ENCODE results near the gene PYGO1. TPM values are rescaled to one million over a fixed set of nuclear protein-coding genes. Genes with fewer than 3 reads are reported as not detected.
A peak's percentile ranks its signal among the peaks of the same experiment; 100 is the strongest.

PYGO1 gene
- polyA plus RNA-seq, 4 donors = under 0.01 to 2.8 (median 0.49) TPM; not detected in 1

- no peak for DNase-seq
- no peak for FAIRE-seq
- Histone ChIP-seq H3K4me1 (ENCODE audit: control insufficient read depth in 3 of 3, insufficient read depth in 2 of 3, low read depth in 1 of 3, low read length in 2 of 3) (peaks cover 0 to 3% (median 0%) of the 10 kb centered on the region in 3 donors), H3K9me3 (ENCODE audit: control insufficient read depth in 2 of 2, insufficient read depth in 1 of 2, low read depth in 1 of 2, low read length in 1 of 2) (peaks cover 0 to 5% of the 10 kb centered on the region in 2 donors), H3K36me3 (ENCODE audit: control insufficient read depth in 3 of 3, insufficient read depth in 2 of 3, low read depth in 1 of 3, low read length in 3 of 3) (no peaks in the 10 kb centered on the region), H3K4me3 (ENCODE audit: low read depth in 1 of 3, low read length in 3 of 3) (peak overlapping the region in 2 of 3 donors; percentile 46 to 59), H3K27me3 (ENCODE audit: control insufficient read depth in 3 of 3, insufficient read depth in 3 of 3, low read length in 3 of 3) (peaks cover 0 to 16% (median 16%) of the 10 kb centered on the region in 3 donors), H3K27ac (ENCODE audit: low read depth in 1 of 3, low read length in 2 of 3) (peak overlapping the region in 2 of 3 donors; percentile 74 to 80)
- WGBS, 3 donors = 14 to 30% (median 25%) methylated on average over 19 of the region's 19 CpGs
Measured at GRCh38 chr15:55588815-55589115, 620 bp upstream of the PYGO1 start.

- H3K27ac ChIP-seq (ENCODE audit: low read depth in 1 of 3, low read length in 2 of 3) = peak overlapping the region in 2 of 3 donors; percentile 45 to 56
- peaks cover 0 to 16% (median 16%) of the 10 kb centered on the region in 3 donors for H3K27me3 ChIP-seq (ENCODE audit: control insufficient read depth in 3 of 3, insufficient read depth in 3 of 3, low read length in 3 of 3)
- H3K4me1 ChIP-seq (ENCODE audit: control insufficient read depth in 3 of 3, insufficient read depth in 2 of 3, low read depth in 1 of 3, low read length in 2 of 3) = peaks cover 0 to 3% (median 0%) of the 10 kb centered on the region in 3 donors
- H3K36me3 ChIP-seq (ENCODE audit: control insufficient read depth in 3 of 3, insufficient read depth in 2 of 3, low read depth in 1 of 3, low read length in 3 of 3) = no peaks in the 10 kb centered on the region
- DNase-seq (peak in 1 of 2 donors; percentile 69), FAIRE-seq (no peak)
- H3K9me3 ChIP-seq (ENCODE audit: control insufficient read depth in 2 of 2, insufficient read depth in 1 of 2, low read depth in 1 of 2, low read length in 1 of 2) = peaks cover 0 to 5% of the 10 kb centered on the region in 2 donors
- H3K4me3 ChIP-seq (ENCODE audit: low read depth in 1 of 3, low read length in 3 of 3) = peak overlapping the region; percentile 41 to 62 (median 46)
- 4 to 7% (median 7%) methylated on average over 54 to 65 of the region's 65 CpGs for WGBS, 3 donors
Measured at GRCh38 chr15:55587321-55588069, 650 bp downstream of the PYGO1 start.

DNA sequence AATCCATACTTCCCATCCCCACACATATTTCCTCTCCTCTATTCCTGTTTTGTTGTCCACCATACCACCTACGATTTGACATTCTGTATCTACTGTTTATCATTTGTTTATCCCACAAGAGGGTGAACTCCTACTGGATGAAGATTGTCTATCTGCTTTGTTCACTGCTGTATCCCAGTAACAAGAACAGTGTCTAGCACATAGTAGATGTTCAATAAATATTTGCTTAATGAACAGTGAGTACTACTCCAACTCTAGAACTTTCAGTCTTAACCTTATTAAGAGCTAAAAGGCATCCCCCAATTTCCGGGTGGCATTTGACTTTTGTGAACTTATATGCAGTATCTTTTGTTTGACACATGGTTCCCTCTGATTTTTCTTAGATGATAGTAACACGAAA, 1.3 kb downstream of the PYGO1 start:
- 70 to 78% (median 72%) methylated on average over 3 of the region's 3 CpGs for WGBS, 3 donors
- Histone ChIP-seq H3K4me3 (ENCODE audit: low read depth in 1 of 3, low read length in 3 of 3) (peak overlapping the region in 1 of 3 donors; percentile 62), H3K4me1 (ENCODE audit: control insufficient read depth in 3 of 3, insufficient read depth in 2 of 3, low read depth in 1 of 3, low read length in 2 of 3) (peaks cover 0 to 3% (median 0%) of the 10 kb centered on the region in 3 donors), H3K27me3 (ENCODE audit: control insufficient read depth in 3 of 3, insufficient read depth in 3 of 3, low read length in 3 of 3) (peaks cover 0 to 16% (median 16%) of the 10 kb centered on the region in 3 donors), H3K9me3 (ENCODE audit: control insufficient read depth in 2 of 2, insufficient read depth in 1 of 2, low read depth in 1 of 2, low read length in 1 of 2) (peaks cover 0 to 5% of the 10 kb centered on the region in 2 donors), H3K27ac (ENCODE audit: low read depth in 1 of 3, low read length in 2 of 3) (no peak overlapping the region), H3K36me3 (ENCODE audit: control insufficient read depth in 3 of 3, insufficient read depth in 2 of 3, low read depth in 1 of 3, low read length in 3 of 3) (no peaks in the 10 kb centered on the region)
- FAIRE-seq (no peak), DNase-seq (no peak)

DNA sequence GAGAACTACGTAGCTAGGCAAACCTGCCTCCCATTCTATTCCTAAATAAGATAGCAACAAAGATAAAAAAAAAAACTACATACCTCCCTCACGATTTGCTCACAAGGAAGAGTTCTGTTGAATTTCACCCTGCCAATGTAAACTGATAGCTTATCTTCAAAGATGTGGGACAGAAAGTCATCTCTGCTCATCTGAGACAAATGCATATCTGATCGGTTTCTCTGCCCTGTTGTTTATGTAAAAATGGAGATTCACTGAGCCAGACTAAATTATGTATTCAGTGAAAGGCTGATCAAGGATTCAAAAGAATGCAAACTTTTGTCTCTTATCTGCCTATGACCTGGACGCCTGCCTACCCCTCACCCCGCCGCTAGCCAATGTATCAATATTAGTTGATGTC, 11.2 kb downstream of the PYGO1 start:
- H3K4me1 ChIP-seq (ENCODE audit: control insufficient read depth in 3 of 3, insufficient read depth in 2 of 3, low read depth in 1 of 3, low read length in 2 of 3) = no peaks in the 10 kb centered on the region
- DNase-seq = no peak
- no peaks in the 10 kb centered on the region for H3K27me3 ChIP-seq (ENCODE audit: control insufficient read depth in 3 of 3, insufficient read depth in 3 of 3, low read length in 3 of 3)
- no peak overlapping the region for H3K27ac ChIP-seq (ENCODE audit: low read depth in 1 of 3, low read length in 2 of 3)
- no peak for FAIRE-seq
- H3K9me3 ChIP-seq (ENCODE audit: control insufficient read depth in 2 of 2, insufficient read depth in 1 of 2, low read depth in 1 of 2, low read length in 1 of 2) = no peaks in the 10 kb centered on the region
- 58 to 76% (median 59%) methylated on average over 6 of the region's 6 CpGs for WGBS, 3 donors
- H3K36me3 ChIP-seq (ENCODE audit: control insufficient read depth in 3 of 3, insufficient read depth in 2 of 3, low read depth in 1 of 3, low read length in 3 of 3) = no peaks in the 10 kb centered on the region
- no peak overlapping the region for H3K4me3 ChIP-seq (ENCODE audit: low read depth in 1 of 3, low read length in 3 of 3)

DNA sequence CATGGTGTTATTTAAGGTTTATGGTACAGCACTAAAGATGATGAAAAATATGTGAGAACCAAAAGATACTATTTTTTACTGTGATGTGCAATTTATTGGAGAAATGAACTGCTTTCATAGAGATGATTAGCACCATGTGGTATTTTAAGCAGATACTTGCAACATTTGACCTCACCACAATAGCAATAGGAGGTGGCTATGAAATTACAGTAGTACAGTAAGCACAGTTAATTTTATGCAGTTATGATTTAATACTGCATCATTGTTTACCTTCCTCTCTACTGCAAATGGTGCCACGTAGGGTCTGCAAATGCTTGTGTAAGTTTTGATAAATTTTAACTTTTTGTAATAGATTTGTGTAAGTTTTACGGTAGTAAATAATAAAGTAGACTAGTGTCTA, 14.0 kb downstream of the PYGO1 start:
- no peak for FAIRE-seq
- Histone ChIP-seq H3K4me1 (ENCODE audit: control insufficient read depth in 3 of 3, insufficient read depth in 2 of 3, low read depth in 1 of 3, low read length in 2 of 3) (no peaks in the 10 kb centered on the region), H3K36me3 (ENCODE audit: control insufficient read depth in 3 of 3, insufficient read depth in 2 of 3, low read depth in 1 of 3, low read length in 3 of 3) (no peaks in the 10 kb centered on the region), H3K4me3 (ENCODE audit: low read depth in 1 of 3, low read length in 3 of 3) (no peak overlapping the region), H3K27me3 (ENCODE audit: control insufficient read depth in 3 of 3, insufficient read depth in 3 of 3, low read length in 3 of 3) (no peaks in the 10 kb centered on the region), H3K27ac (ENCODE audit: low read depth in 1 of 3, low read length in 2 of 3) (no peak overlapping the region), H3K9me3 (ENCODE audit: control insufficient read depth in 2 of 2, insufficient read depth in 1 of 2, low read depth in 1 of 2, low read length in 1 of 2) (peaks cover 0 to 3% of the 10 kb centered on the region in 2 donors)
- no peak for DNase-seq
- WGBS, 3 donors = 71 to 88% (median 76%) methylated on average over 2 of the region's 2 CpGs

DNA sequence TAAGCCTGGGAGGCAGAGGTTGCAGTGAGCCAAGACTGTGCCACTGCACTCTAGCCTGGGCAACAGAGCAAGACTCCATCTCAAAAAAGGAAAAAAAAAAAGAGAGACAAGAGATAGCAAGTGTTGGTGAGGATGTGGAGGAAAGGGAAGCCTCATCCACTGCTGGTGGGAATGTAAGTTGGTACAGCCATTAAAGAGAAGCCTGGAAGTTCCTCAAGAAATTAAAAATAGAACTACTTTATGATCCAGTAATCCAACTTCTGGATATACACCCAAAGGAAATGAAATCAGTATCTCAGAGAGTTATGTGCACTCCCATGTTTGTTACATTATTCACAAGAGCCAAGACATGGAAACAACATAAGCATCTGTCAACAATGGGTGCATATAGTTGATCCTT, 14.9 kb downstream of the PYGO1 start:
- DNase-seq (no peak), FAIRE-seq (no peak)
- Histone ChIP-seq H3K27me3 (ENCODE audit: control insufficient read depth in 3 of 3, insufficient read depth in 3 of 3, low read length in 3 of 3) (no peaks in the 10 kb centered on the region), H3K27ac (ENCODE audit: low read depth in 1 of 3, low read length in 2 of 3) (no peak overlapping the region), H3K9me3 (ENCODE audit: control insufficient read depth in 2 of 2, insufficient read depth in 1 of 2, low read depth in 1 of 2, low read length in 1 of 2) (peaks cover 0 to 3% of the 10 kb centered on the region in 2 donors), H3K4me1 (ENCODE audit: control insufficient read depth in 3 of 3, insufficient read depth in 2 of 3, low read depth in 1 of 3, low read length in 2 of 3) (no peaks in the 10 kb centered on the region), H3K4me3 (ENCODE audit: low read depth in 1 of 3, low read length in 3 of 3) (no peak overlapping the region), H3K36me3 (ENCODE audit: control insufficient read depth in 3 of 3, insufficient read depth in 2 of 3, low read depth in 1 of 3, low read length in 3 of 3) (no peaks in the 10 kb centered on the region)

DNA sequence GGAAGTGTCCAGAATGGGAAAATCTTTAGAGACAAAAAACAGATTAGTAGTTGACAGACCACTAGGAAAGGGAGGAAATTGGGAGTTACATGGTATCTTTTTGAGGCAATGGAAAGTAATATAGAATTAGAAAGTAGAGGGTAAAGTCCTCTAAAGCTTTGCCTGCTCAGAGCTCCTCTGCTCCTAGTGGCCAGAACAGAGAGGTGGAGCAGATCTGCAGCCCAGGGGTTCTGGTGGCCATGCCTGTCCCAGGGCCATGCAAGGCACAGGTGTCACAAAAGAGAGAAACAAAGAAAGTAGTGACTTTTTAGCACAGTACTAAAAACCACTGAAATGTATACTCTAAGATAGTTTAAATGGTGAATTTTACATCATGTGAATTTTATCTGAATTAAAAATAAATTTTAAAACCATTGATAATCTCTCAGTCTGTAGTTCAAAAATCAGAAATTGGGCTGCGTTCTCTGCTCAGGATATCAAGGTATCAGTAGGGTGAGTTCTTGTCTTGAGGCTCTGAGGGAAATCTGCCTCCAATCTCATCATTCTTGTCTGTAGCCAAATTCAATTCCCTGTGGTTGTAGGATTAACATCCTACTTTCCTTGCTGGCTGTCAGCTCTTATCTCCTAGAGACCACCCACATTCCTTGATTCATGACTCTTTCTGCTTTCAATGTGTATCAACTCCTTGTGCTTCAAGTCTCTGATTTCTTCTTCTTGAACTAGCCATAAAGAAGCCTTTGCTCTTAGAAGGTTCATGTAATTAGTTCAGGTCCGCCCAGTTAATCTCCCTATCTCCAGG, 23.6 kb downstream of the PYGO1 start:
- DNase-seq (no peak), FAIRE-seq (no peak)
- Histone ChIP-seq H3K9me3 (ENCODE audit: control insufficient read depth in 2 of 2, insufficient read depth in 1 of 2, low read depth in 1 of 2, low read length in 1 of 2) (peaks cover 0 to 8% of the 10 kb centered on the region in 2 donors), H3K27me3 (ENCODE audit: control insufficient read depth in 3 of 3, insufficient read depth in 3 of 3, low read length in 3 of 3) (no peaks in the 10 kb centered on the region), H3K27ac (ENCODE audit: low read depth in 1 of 3, low read length in 2 of 3) (no peak overlapping the region), H3K4me1 (ENCODE audit: control insufficient read depth in 3 of 3, insufficient read depth in 2 of 3, low read depth in 1 of 3, low read length in 2 of 3) (no peaks in the 10 kb centered on the region), H3K36me3 (ENCODE audit: control insufficient read depth in 3 of 3, insufficient read depth in 2 of 3, low read depth in 1 of 3, low read length in 3 of 3) (no peaks in the 10 kb centered on the region), H3K4me3 (ENCODE audit: low read depth in 1 of 3, low read length in 3 of 3) (no peak overlapping the region)
- 69 to 89% (median 73%) methylated on average over 2 of the region's 2 CpGs for WGBS, 3 donors

DNA sequence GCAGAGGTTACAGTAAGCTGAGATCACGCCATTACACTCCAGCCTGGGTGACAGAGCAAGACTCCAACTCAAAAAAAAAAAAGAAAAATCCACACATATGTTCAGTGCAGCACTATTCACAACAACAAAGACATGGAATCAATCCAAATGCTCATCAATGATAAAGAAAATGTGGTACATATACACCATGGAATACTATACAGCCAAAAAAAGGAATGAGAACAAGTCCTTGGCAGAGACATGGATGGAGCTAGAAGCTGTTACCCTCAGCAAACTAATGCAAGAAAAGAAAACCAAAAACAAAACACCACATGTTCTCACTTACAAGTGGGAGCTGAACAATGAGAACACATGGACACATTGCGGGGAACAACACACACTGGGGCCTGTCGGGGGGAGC, 25.5 kb downstream of the PYGO1 start:
- 76 to 86% (median 82%) methylated on average over 3 of the region's 3 CpGs for WGBS, 3 donors
- Histone ChIP-seq H3K4me3 (ENCODE audit: low read depth in 1 of 3, low read length in 3 of 3) (no peak overlapping the region), H3K9me3 (ENCODE audit: control insufficient read depth in 2 of 2, insufficient read depth in 1 of 2, low read depth in 1 of 2, low read length in 1 of 2) (peaks cover 0 to 8% of the 10 kb centered on the region in 2 donors), H3K4me1 (ENCODE audit: control insufficient read depth in 3 of 3, insufficient read depth in 2 of 3, low read depth in 1 of 3, low read length in 2 of 3) (no peaks in the 10 kb centered on the region), H3K36me3 (ENCODE audit: control insufficient read depth in 3 of 3, insufficient read depth in 2 of 3, low read depth in 1 of 3, low read length in 3 of 3) (no peaks in the 10 kb centered on the region), H3K27ac (ENCODE audit: low read depth in 1 of 3, low read length in 2 of 3) (no peak overlapping the region), H3K27me3 (ENCODE audit: control insufficient read depth in 3 of 3, insufficient read depth in 3 of 3, low read length in 3 of 3) (no peaks in the 10 kb centered on the region)
- FAIRE-seq (no peak), DNase-seq (no peak)

Measured in small intestine (tissue), 7 donors.